Fibroblast of lung (primary cell): ENCODE data around the gene NIPAL3. TPM values are rescaled to one million over a fixed set of nuclear protein-coding genes. Genes with fewer than 3 reads are reported as not detected.

ENCODE experiments used
- DNase-seq, 2 donors: peaks; one replicate each; pipeline versions ENCODE4 v3.0.0 to v3.0.0-alpha.2; 2010; ENCODE audit warnings: low read depth in 2 of 2
- H2AFZ ChIP-seq: 2 replicates; pipeline ENCODE4 v1.5.1; 2012; ENCODE audit warnings: low read length, control low read depth, inconsistent platforms
- H3K27ac ChIP-seq: 2 replicates; pipeline ENCODE4 v1.5.1; 2011; ENCODE audit warnings: low read length, control low read depth; ENCODE audit not compliant: insufficient read depth
- H3K27me3 ChIP-seq: 2 replicates; pipeline ENCODE4 v1.5.1; 2011; ENCODE audit warnings: mild to moderate bottlenecking, low read length; ENCODE audit not compliant: control insufficient read depth, insufficient read depth
- H3K36me3 ChIP-seq: 2 replicates; pipeline ENCODE4 v1.5.1; 2011; ENCODE audit warnings: low read length; ENCODE audit not compliant: control insufficient read depth, insufficient read depth
- H3K4me1 ChIP-seq: 2 replicates; pipeline ENCODE4 v1.5.1; 2011; ENCODE audit warnings: low read length; ENCODE audit not compliant: control insufficient read depth, insufficient read depth; ENCODE audit errors: extremely low read depth
- H3K4me2 ChIP-seq: 2 replicates; pipeline ENCODE4 v1.5.1; 2011; ENCODE audit warnings: low read length, control low read depth; ENCODE audit not compliant: insufficient read depth; ENCODE audit errors: extremely low read depth
- H3K4me3 ChIP-seq, 4 experiments: fragments of 200-600 bp in 1 of 4; sonication (generic) in 1 of 4; replicated peaks in 1 of 4; 2 replicates each; pipeline ENCODE4 v1.5.1; 2011 to 2016; ENCODE audit warnings: low read length in 4 of 4, low read depth in 3 of 4, mild to moderate bottlenecking in 3 of 4, control low read depth in 2 of 4, inconsistent platforms in 1 of 4, mixed read lengths in 1 of 4; ENCODE audit not compliant: insufficient read depth in 1 of 4; ENCODE audit errors: control extremely low read depth in 1 of 4
- H3K79me2 ChIP-seq: 2 replicates; pipeline ENCODE4 v1.5.1; 2012; ENCODE audit warnings: mild to moderate bottlenecking, low read length, inconsistent platforms; ENCODE audit not compliant: control insufficient read depth, insufficient read depth
- H3K9ac ChIP-seq: 2 replicates; pipeline ENCODE4 v1.5.1; 2011; ENCODE audit warnings: mild to moderate bottlenecking, low read length, control low read depth; ENCODE audit not compliant: insufficient read depth
- H3K9me3 ChIP-seq: 2 replicates; pipeline ENCODE4 v1.5.1; 2012; ENCODE audit warnings: low read depth, low read length; ENCODE audit not compliant: control insufficient read depth, insufficient read depth
- H4K20me1 ChIP-seq: 2 replicates; pipeline ENCODE4 v1.5.1; 2011; ENCODE audit warnings: low read length; ENCODE audit not compliant: control insufficient read depth, insufficient read depth; ENCODE audit errors: extremely low read depth
- CTCF ChIP-seq, 2 donors: IDR thresholded peaks in 1 of 2; conservative IDR thresholded peaks in 1 of 2; 1 replicate in 1 of 2; 2 replicates in 1 of 2; pipeline ENCODE4 v1.5.1; 2011 to 2012; ENCODE audit warnings: low read length in 2 of 2, control low read depth in 1 of 2, inconsistent platforms in 1 of 2, low read depth in 1 of 2, mild to moderate bottlenecking in 1 of 2
- EZH2 ChIP-seq: IDR thresholded peaks from 2 replicates; pipeline ENCODE4 v1.5.1; 2012; ENCODE audit warnings: low read length, control low read depth, mild to moderate bottlenecking; ENCODE audit errors: missing control alignments
- polyA plus RNA-seq, 2 donors: library from polyadenylated mRNA; depleted of rRNA in 1 of 2; stranded (reverse) in 1 of 2; unstranded in 1 of 2; fragments of >200 nt; gene quantifications; 2 replicates each; pipeline ENCODE4 v1.2.1, GENCODE V29; 2011 to 2012; ENCODE audit warnings: missing spikeins in 1 of 2
- total RNA-seq: library from RNA; depleted of rRNA; stranded (reverse); fragments of >200 nt; gene quantifications from 2 replicates; pipeline ENCODE4 v1.2.1, GENCODE V29; 2014

NIPAL3 gene
- total and polyA plus RNA-seq, 2 donors (not counting 1 experiment from before 2014, with no cell fraction given) = 65.3 to 85.2 TPM

DNA sequence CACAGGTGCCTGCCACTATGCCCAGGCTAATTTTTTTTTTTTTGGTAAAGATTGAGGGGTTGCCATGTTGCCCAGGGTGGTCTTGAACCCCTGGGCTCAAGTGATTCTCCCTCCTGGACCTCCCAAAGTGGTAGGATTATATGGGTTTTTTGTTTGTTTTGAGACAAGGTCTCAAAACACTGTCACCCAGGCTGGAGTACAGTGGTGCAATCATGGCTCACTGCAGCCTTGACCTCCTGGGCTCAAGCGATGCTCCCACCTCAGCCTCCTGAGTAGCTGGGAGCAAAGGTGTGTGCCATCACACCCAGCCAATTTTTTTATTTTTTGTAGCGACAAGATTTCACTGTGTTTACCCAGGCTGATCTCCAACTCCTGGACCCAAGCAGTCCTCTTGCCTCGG lies 78.2 kb downstream of the NIPAL3 start:
- Histone ChIP-seq H3K4me3 (no peak overlapping the region), H2AFZ (no peak overlapping the region), H3K9ac (no peak overlapping the region), H3K4me1 (no peaks in the 10 kb centered on the region), H4K20me1 (no peaks in the 10 kb centered on the region), H3K27ac (no peak overlapping the region), H3K9me3 (no peaks in the 10 kb centered on the region), H3K4me2 (no peak overlapping the region), H3K27me3 (no peaks in the 10 kb centered on the region), H3K79me2 (no peaks in the 10 kb centered on the region), H3K36me3 (no peaks in the 10 kb centered on the region)
- TF ChIP-seq CTCF (conservative IDR thresholded peaks at IDR 0.05 in 1 of 2, IDR thresholded peaks at IDR 0.05 in 1 of 2; ENCODE audit: low read depth in 1 of 2, low read length in 2 of 2) = no peak
- DNase-seq = no peak

DNA sequence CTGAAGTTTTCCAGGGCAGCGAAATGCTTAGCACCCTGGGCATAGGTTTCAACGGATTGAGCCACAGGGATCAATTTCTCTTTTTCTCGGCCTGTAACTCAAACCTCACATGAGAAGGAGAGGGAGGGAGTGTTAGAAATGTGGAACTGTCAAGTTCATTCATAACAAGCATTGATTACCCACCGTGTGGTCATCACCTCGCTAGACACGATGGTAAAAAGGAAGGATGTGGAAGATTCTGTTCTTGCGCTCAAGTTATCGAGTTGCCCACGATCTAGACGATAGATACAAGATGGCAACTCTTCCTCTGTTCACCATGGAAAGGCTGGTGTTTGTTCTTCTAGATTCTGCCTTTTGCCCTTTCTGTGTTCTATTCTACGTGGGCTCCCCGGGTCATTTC lies 83.0 kb downstream of the NIPAL3 start:
- Histone ChIP-seq H3K9ac (no peak overlapping the region), H2AFZ (no peak overlapping the region), H3K9me3 (no peaks in the 10 kb centered on the region), H4K20me1 (no peaks in the 10 kb centered on the region), H3K4me2 (no peak overlapping the region), H3K4me3 (no peak overlapping the region), H3K27ac (no peak overlapping the region), H3K36me3 (no peaks in the 10 kb centered on the region), H3K79me2 (no peaks in the 10 kb centered on the region), H3K4me1 (peaks cover 2% of the 10 kb centered on the region), H3K27me3 (no peaks in the 10 kb centered on the region)
- DNase-seq = no peak
- TF ChIP-seq CTCF (conservative IDR thresholded peaks at IDR 0.05 in 1 of 2, IDR thresholded peaks at IDR 0.05 in 1 of 2; ENCODE audit: low read depth in 1 of 2, low read length in 2 of 2) (no peak), EZH2 (no peak)

DNA sequence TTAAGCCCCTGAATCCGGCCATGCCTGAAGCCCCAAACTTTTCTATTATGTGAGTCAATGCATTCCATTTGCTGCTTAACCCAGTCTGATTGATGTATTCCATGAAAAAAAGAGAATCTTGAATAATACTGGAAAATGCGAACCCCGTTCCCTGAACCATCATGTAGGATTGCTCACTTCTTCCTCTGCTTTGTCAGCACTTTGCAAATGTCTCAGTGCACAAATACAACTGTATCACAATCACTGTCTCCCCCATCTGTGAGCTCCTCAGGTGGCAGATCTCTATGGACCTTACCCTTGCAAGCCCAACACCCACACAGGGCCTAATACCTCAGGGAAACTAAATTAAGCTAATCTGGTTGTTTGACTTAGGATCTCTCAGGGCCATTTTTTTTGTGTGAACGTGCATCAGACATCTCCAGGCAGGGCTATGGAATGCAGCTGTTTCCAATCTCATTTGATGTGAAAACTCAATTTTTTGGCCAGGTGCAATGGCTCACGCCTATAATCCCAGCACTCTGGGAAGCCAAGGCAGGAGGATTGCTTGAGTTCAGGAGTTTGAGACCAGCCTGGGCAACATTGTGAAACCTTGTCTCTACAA lies 84.9 kb downstream of the NIPAL3 start:
- Histone ChIP-seq H3K4me1 (peaks cover 2% of the 10 kb centered on the region), H3K4me2 (no peak overlapping the region), H2AFZ (no peak overlapping the region), H3K36me3 (no peaks in the 10 kb centered on the region), H3K79me2 (no peaks in the 10 kb centered on the region), H3K4me3 (no peak overlapping the region), H3K27me3 (no peaks in the 10 kb centered on the region), H4K20me1 (no peaks in the 10 kb centered on the region), H3K27ac (no peak overlapping the region), H3K9me3 (no peaks in the 10 kb centered on the region), H3K9ac (no peak overlapping the region)
- TF ChIP-seq CTCF (conservative IDR thresholded peaks at IDR 0.05 in 1 of 2, IDR thresholded peaks at IDR 0.05 in 1 of 2; ENCODE audit: low read depth in 1 of 2, low read length in 2 of 2) (no peak), EZH2 (no peak)
- no peak for DNase-seq
